DMS153 treated with DMSO at 0.1 percent for 48 hours (cell line): Measurements from ENCODE around the gene CBX1.
A peak's percentile ranks its signal among the peaks of the same experiment; 100 is the strongest.

Experiments used
- DNase-seq: peaks from one replicate; lab custom pipeline; 2025; ENCODE audit not compliant: unreplicated experiment; lab: John Stamatoyannopoulos, UW

CBX1 gene

DNA sequence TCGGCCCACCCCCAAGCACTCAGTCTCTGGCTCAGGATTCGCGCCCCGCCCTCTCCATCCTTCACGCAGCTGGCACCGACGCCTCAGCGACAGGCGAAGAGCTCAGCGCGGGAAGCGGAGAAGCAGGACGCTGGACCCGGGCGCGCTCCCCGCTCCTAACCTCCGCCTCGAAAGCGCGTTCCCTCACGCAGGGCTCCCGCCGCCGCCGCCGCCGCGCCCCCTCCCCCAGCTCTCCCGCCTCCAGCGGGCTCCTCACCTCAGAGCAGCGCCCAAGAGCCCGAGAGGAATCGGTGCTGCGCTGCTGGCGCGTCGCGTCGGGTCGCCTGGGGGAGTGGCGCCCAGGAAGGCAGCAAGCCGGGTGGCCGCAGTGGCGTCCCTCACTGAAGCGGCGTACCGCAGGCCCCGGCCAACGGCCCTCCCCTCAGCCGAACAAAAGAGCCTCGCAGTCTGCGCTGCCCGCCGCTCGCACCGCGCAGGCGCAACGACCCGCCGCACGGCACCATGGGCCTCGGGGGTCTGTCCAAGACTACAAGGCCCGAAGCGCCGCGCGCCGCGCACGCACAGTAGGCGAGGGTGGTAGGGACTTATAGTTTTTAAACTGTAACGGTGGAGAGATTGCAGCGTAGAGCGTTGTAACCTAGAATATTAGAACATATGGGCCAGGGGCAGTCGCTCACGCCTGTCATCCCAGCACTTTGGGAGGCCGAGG is at the start of gene CBX1:
Gene CBX1 (minus strand): TSS at position 467 of the 709 bp plus-strand sequence. CDS start 24,474 bp downstream, outside the sequence.
- peak; percentile 92 for DNase-seq

GRCh38 chr17:48150597-48151001 is 49.3 kb upstream of the CBX1 start:
- no peak for DNase-seq

- no peak for DNase-seq
Observed at GRCh38 chr17:48149787-48150463, 48.6 kb upstream of the CBX1 start.

GRCh38 chr17:48148854-48149786 is 47.8 kb upstream of the CBX1 start:
- DNase-seq = no peak

- no peak for DNase-seq
Observed at GRCh38 chr17:48148029-48148770, 46.9 kb upstream of the CBX1 start.

- no peak for DNase-seq
Observed at GRCh38 chr17:48144976-48145798, 43.9 kb upstream of the CBX1 start.

DNA sequence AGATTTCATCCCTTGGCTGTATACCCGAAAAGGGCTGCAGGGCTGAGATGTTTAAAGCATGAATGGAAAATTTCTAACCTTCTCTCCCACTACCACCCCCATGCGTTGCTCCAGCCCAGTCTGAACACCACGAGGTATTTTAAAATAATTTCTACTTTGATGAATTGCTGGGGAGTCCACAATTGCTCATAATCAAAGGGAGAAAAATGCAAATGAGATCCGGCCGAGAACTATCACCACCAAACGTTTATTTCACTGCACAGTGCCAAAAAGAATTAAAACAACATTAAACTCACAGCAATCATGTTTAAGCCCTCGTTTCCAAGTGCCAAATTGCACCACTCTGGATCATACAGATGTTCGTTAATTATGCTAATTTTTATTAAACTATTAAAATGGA is 43.0 kb upstream of the CBX1 start:
- DNase-seq = no peak

- no peak for DNase-seq
Observed at GRCh38 chr17:48143629-48144028, 42.4 kb upstream of the CBX1 start.

DNA sequence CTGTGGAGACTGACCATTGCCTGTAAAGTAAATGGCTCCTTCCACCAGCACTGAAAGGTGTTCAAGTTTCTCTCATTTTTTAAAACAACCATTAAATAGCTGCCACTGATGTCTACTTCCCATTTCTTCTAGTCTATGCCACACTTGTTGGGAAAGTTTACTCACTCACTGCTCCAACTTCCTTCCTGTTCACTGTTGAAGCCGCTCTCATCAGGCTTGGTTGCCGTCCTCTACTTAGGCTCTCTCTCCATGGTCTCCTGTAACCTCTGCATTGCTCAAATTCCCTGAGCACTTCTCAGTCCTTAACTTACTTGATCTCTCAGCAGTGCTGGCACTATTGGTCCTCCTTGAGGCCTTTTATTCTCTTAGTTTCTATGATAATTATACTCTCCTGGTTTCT is 38.7 kb upstream of the CBX1 start:
- no peak for DNase-seq

DNA sequence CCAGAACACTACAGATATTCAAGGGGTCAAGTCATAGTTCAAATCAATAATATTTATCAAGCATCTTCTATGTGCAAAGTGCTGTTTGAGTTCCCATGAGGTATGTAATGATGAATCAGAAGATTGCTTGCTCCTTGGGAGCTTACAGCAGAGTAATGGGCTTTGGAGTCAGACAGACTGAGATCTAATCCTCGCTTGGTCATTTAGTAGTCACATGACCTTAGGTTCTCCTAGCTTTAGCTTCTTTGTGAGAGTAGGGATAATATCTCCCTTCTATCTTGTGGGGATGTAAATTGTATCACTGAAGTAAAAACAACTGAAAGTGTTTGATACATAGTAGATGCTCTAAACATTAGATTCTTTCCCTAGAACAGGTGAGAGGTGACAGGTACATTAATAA is 36.4 kb upstream of the CBX1 start:
- no peak for DNase-seq

- no peak for DNase-seq
Observed at GRCh38 chr17:48134912-48135480, 33.7 kb upstream of the CBX1 start.

GRCh38 chr17:48132385-48132784 is 31.1 kb upstream of the CBX1 start:
- DNase-seq = no peak

GRCh38 chr17:48131216-48131824 is 30.0 kb upstream of the CBX1 start:
- DNase-seq = peak; percentile 80

DNA sequence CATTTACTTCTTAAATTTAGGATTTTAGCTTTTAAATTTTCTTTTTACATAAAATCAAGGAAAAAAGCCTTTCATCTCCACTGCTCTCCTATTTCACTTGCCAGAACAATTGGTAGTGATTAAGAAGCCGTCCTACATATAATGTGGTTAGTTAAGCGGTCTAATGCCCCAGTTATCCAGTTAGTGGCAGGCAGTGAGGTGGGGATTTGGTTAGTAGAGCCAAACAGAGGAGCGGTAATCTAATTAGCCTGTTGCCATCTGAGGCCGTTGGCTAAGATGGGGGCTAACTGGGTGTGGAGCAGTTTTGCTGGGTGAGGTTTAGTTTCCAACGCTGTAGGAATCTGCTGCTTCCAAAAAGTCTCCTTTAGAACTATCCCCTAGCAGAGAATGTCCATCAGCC is 28.7 kb upstream of the CBX1 start:
- DNase-seq = no peak

- no peak for DNase-seq
Observed at GRCh38 chr17:48128400-48128799, 27.1 kb upstream of the CBX1 start.

GRCh38 chr17:48127371-48128051 is 26.2 kb upstream of the CBX1 start:
- DNase-seq = no peak

GRCh38 chr17:48126532-48126850 is 25.2 kb upstream of the CBX1 start:
- no peak for DNase-seq

- no peak for DNase-seq
Observed at GRCh38 chr17:48125829-48126531, 24.7 kb upstream of the CBX1 start.
